Measurements from ENCODE around the gene IFI27L1.

DNA sequence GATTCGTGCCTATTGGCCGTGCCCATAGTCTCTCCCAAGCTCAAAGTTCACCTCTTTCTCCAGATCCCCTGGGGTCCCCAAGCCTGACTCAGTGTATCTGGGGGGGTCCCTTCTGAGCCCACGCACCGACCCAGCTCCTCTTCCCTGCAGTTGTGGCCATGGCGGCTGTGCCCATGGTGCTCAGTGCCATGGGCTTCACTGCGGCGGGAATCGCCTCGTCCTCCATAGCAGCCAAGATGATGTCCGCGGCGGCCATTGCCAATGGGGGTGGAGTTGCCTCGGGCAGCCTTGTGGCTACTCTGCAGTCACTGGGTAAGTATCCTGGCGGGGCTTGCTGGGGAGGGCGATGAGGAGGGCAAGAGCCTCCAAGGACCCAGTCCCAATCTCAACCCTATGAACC lies 34.5 kb downstream of the IFI27L1 start:
- no peak for TF ChIP-seq POLR2A (IDR thresholded peaks at IDR 0.05)
- TF ChIP-seq, protein P1, sequence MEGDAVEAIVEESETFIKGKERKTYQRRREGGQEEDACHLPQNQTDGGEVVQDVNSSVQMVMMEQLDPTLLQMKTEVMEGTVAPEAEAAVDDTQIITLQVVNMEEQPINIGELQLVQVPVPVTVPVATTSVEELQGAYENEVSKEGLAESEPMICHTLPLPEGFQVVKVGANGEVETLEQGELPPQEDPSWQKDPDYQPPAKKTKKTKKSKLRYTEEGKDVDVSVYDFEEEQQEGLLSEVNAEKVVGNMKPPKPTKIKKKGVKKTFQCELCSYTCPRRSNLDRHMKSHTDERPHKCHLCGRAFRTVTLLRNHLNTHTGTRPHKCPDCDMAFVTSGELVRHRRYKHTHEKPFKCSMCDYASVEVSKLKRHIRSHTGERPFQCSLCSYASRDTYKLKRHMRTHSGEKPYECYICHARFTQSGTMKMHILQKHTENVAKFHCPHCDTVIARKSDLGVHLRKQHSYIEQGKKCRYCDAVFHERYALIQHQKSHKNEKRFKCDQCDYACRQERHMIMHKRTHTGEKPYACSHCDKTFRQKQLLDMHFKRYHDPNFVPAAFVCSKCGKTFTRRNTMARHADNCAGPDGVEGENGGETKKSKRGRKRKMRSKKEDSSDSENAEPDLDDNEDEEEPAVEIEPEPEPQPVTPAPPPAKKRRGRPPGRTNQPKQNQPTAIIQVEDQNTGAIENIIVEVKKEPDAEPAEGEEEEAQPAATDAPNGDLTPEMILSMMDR (IDR thresholded peaks at IDR 0.05), result no peak
